ENCODE results near the gene NECTIN1.

NECTIN1 gene

DNA sequence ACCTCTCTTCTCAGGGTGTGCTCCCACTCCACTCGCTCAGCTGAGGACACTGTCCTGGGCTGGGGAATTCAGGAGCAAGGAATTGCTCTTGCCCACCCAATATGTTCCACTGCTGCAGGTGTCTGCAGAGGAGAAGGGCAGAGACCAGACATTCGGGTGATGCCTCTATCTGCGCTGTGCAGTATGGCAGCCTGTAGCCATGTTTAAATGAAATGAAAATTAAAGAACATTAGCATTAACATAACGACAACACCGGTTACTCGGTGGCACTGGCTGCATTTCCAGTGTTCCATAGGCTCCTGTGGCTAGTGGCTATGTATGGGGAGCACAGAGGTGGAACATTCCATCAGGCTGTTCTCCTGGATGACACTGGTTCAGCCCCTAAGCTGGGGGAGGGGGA lies 104.4 kb downstream of the NECTIN1 start:
- no peak for DNase-seq (ENCODE audit: low read depth in 2 of 2)
- no peak overlapping the region for H3K4me3 ChIP-seq (replicated peaks in 1 of 2; ENCODE audit: low read depth in 2 of 2, low read length in 2 of 2)
- no peak for TF ChIP-seq CTCF (IDR thresholded peaks at IDR 0.05; ENCODE audit: low read depth, low read length)

GRCh38 chr11:119624102-119624615 lies 104.8 kb downstream of the NECTIN1 start:
- no peak overlapping the region for H3K4me3 ChIP-seq (replicated peaks in 1 of 2; ENCODE audit: low read depth in 2 of 2, low read length in 2 of 2)
- no peak for DNase-seq (ENCODE audit: low read depth in 2 of 2)
- TF ChIP-seq CTCF (IDR thresholded peaks at IDR 0.05; ENCODE audit: low read depth, low read length) = peak; percentile 36

GRCh38 chr11:119623682-119624081 lies 105.3 kb downstream of the NECTIN1 start:
- DNase-seq (ENCODE audit: low read depth in 2 of 2) = no peak
- H3K4me3 ChIP-seq (replicated peaks in 1 of 2; ENCODE audit: low read depth in 2 of 2, low read length in 2 of 2) = no peak overlapping the region
- no peak for TF ChIP-seq CTCF (IDR thresholded peaks at IDR 0.05; ENCODE audit: low read depth, low read length)

- no peak for TF ChIP-seq CTCF (IDR thresholded peaks at IDR 0.05; ENCODE audit: low read depth, low read length)
- no peak overlapping the region for H3K4me3 ChIP-seq (replicated peaks in 1 of 2; ENCODE audit: low read depth in 2 of 2, low read length in 2 of 2)
- DNase-seq (ENCODE audit: low read depth in 2 of 2) = no peak
Observed at GRCh38 chr11:119622454-119623143, 106.4 kb downstream of the NECTIN1 start.

- no peak overlapping the region for H3K4me3 ChIP-seq (replicated peaks in 1 of 2; ENCODE audit: low read depth in 2 of 2, low read length in 2 of 2)
- no peak for DNase-seq (ENCODE audit: low read depth in 2 of 2)
- no peak for TF ChIP-seq CTCF (IDR thresholded peaks at IDR 0.05; ENCODE audit: low read depth, low read length)
Observed at GRCh38 chr11:119619665-119620064, 109.3 kb downstream of the NECTIN1 start.

- TF ChIP-seq CTCF (IDR thresholded peaks at IDR 0.05; ENCODE audit: low read depth, low read length) = no peak
- peak; percentile 11 to 16 for DNase-seq (ENCODE audit: low read depth in 2 of 2)
- H3K4me3 ChIP-seq (replicated peaks in 1 of 2; ENCODE audit: low read depth in 2 of 2, low read length in 2 of 2) = no peak overlapping the region
Observed at GRCh38 chr11:119618208-119618909, 110.6 kb downstream of the NECTIN1 start.

Measured in cardiac fibroblast (primary cell).